HEK293 (cell line): ENCODE measurements around the gene CSF2RB.

Experiments
- ATF2 ChIP-seq: fragments of 450-650 bp; formaldehyde crosslinking; IDR thresholded peaks from 2 replicates; pipeline ENCODE4 v1.5.1; 2016; ENCODE audit warnings: missing biosample characterization, missing genetic modification characterization, low read depth
- HOXA7 ChIP-seq: sonication (generic); formaldehyde crosslinking; IDR thresholded peaks from 2 replicates; pipeline ENCODE4 v1.8.1; 2022; ENCODE audit warnings: missing genetic modification reagents, borderline replicate concordance
- YY1 ChIP-seq: fragments of 450-650 bp; formaldehyde crosslinking; IDR thresholded peaks from 2 replicates; pipeline ENCODE4 v1.5.1; 2018; ENCODE audit warnings: missing biosample characterization, missing genetic modification characterization

- TF ChIP-seq ATF2 (no peak), HOXA7 (CRISPR knock-in tag) (no peak), YY1 (tag by site-specific recombination) (no peak)
Observed at GRCh38 chr22:36916034-36916433, 2.6 kb downstream of the CSF2RB start.
